Hematopoietic multipotent progenitor cell treated with erythropoietin and hydrocortisone succinate and interleukin-3 and kit ligand, for 17 days (in vitro differentiated cells): ENCODE measurements around the gene SCUBE3.

Experiments
- DNase-seq: peaks from one replicate; pipeline ENCODE4 v3.0.0-alpha.2; 2015; ENCODE audit warnings: low spot score

The SCUBE3 gene

GRCh38 chr6:35213298-35213791 lies 411 bp upstream of the SCUBE3 start:
- no peak for DNase-seq

DNA sequence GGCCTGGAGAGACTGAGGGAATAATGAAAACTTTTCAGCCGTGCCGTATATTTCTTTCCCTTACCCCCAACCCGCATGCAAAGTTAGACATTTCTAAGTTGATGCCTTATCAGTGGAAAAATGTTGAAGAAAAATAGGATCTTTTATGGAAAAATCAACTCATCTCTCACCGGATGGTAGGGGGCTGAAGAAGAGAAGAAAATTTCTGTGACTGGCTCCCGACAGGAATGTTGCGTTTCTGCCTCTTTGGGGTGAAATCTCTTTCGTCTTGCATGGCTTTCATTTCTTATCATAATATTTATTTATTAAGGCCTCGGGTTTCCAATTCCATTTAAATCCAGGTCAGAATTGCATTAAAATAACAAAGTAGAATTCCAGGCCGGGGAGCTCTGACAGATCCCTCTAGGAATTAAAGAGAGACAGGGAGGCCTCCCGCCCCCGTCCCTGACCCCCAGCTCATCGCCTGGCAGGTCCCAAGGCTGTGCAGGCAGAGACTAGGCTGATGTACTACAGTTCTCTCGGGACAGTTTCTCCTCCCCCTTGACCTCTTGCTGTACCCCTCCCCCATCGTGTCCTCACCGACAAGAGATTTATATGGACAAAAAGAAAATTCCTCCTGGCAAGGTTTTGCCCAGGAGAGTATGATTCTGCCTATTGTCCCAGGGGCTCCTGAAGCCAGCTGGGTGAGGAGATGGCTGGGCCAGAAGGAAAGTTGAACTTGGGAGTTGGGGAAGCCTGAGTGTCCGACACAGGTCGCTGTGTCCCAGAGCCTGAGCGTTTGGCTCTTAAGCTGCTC lies 1.3 kb downstream of the SCUBE3 start:
- DNase-seq: no peak

- DNase-seq: no peak
Observed at GRCh38 chr6:35215665-35216411, 2.1 kb downstream of the SCUBE3 start.

DNA sequence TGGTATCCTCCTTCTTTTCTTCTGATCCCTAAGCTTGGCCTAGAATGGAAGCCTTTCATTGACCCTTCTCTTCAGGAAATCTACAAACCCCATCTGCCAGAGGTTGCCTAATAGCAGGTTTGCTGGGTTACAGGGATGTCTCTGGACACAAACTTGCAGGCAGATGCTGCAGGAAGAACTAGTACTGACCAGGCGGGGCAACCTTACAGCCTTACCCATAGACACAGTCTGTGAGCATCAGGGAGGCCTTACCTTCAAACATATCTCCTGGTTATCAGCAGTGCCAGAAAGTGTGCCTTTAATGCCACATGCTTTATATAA lies 2.6 kb downstream of the SCUBE3 start:
- no peak for DNase-seq

DNA sequence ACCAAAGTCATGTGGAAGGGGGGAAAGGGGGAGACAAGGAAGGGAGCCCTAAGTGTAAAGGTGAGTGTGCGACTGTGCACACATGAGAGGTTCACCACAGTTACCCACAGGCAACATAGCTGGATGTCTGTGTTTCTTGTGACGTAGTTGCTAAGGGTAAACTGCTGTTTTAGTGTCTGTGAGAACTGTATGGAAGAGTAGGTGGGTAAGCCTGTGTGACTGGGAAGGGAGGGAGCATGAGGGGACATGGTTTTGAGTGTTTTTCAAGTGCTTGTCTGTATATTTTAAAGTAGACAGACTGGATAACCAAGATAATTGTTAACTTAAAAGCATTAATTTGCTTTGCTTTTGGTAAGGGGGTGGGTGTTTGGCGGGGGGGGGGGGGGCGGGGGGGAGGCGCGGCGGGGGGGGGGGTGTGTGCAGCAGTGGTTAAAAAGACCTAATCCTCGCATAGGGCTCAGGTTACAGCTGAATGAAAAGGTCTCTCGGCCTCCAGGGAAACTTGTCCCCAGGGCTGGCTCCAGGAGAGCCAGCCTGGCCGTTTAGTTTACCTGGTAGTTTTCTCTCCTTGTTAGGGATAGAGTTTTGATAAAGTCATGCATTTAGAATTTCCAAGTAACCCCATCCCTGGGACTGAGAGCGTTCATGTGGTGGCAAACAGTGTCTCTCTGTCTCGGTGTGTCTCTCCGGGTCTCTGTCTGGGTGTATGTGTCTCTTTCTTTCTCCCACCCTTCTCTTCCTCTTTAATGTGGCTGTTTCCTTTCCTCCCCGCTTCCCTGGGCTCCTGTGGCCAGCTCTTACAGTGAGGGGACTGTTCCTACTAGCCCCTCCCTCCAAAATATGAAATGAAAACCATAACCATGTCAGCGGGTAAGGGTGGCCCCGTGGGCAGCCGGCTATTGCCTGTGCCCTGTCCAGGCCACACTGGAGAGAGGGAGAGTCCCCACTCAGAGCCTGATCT lies 3.4 kb downstream of the SCUBE3 start:
- no peak for DNase-seq

DNA sequence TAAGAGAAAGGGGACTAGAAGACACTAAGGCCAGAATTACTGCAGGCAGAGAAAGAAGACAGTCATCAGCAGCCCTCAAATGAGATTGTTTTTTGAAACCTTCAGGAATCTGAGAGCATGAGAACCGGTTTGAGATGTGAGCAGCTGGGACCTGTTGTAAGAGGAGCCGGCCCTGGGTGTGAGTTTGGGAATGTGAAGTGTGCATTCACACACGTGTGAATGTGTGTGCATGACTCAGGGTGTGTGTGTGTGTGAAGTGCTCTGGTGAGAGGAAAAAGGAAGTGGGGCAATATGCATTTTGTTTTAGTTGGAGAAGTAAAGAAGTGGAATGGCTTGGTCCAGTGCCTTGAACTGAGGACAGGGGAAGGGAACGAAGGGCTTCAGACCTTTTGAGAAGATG lies 4.3 kb downstream of the SCUBE3 start:
- DNase-seq: no peak

GRCh38 chr6:35218456-35218855 lies 4.7 kb downstream of the SCUBE3 start:
- no peak for DNase-seq

DNA sequence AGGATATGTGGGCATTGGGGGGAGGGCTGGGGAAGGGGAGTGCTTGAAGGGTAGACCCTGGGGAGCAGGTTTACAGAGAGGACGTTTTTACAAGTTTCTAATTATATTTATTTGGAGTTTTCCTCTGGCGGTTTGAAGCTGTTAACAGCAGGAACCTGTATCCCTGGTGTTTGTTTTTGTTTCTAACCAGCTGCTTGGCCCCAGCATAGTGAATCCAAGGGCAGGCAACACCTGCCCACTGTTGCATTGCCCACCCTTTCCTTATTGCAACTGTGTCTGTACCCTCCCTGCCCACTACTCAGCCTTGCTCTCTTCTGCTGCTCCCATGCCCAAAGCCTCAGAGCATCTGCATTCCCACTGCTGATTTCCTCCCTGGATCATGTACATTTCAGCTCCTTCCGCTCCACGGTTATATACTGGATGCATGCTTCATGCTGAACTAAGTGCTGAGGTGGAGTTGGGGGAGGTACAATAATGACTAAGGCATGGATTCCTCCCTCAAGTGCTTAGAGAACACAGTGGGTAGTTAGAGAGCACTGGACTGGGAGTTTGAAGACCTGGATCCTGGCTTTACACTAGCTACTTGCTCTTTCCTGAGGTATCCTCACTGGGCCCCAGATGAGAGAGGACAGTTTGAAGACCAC lies 6.0 kb downstream of the SCUBE3 start:
- no peak for DNase-seq

GRCh38 chr6:35220711-35221110 lies 7.0 kb downstream of the SCUBE3 start:
- no peak for DNase-seq

- DNase-seq: no peak
Observed at GRCh38 chr6:35223396-35223795, 9.6 kb downstream of the SCUBE3 start.

GRCh38 chr6:35224720-35225119 lies 11.0 kb downstream of the SCUBE3 start:
- DNase-seq: no peak

DNA sequence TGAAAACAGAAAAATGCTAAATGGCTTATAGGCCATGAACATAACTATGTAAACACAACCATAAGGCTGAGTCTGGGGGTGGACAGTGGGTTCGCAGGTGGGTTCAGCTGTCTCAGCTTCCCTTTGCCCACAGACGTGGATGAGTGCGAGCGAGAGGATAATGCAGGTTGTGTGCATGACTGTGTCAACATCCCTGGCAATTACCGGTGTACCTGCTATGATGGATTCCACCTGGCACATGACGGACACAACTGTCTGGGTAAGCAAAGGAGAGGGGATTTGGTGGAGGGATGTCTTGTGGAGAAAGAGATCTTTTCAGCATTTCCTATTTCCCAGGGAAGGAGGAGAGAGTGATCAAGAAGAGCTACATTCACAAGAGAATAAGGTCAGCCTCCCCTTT lies 14.7 kb downstream of the SCUBE3 start:
- DNase-seq: no peak

DNA sequence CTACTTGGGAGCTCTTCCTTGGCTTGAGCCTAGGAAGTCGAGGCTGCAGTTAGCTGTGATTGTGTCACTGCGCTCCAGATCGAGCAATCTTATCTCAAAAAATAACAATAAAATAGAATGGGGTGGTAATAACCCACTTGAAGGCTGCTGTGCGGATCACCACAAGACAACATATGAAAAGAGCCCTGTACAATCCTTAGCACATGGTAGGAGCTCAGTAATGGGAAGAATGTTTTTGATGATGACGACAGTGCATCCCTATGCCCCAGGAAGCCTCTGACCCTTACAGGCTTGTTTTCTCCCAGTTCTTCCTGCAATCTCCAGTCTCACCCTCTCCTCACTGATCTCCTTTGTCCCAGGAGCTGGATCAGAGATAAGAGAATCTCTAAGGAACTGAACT lies 15.5 kb downstream of the SCUBE3 start:
- DNase-seq: no peak

DNA sequence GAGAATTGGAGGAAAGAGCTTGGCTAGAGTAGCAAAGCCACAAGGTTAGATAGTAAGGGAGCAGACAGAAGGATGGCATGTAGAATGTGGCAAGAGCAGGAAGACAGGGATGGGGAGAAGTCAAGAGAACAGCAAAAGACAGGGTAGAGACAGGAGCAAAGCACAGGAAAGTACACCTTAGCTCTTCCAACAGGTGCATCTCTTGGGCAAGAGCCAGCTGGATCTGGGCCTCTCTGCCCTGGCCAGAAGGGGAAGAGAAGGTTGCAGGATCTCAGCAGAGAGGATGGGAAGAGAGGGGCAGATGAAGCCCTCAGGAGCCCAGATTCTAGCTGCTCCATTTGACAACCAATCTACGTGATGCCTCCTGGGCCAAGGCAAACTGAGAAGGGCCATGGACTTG lies 16.7 kb downstream of the SCUBE3 start:
- no peak for DNase-seq

- no peak for DNase-seq
Observed at GRCh38 chr6:35230950-35231349, 17.2 kb downstream of the SCUBE3 start.

GRCh38 chr6:35231563-35231962 lies 17.8 kb downstream of the SCUBE3 start:
- DNase-seq: no peak

DNA sequence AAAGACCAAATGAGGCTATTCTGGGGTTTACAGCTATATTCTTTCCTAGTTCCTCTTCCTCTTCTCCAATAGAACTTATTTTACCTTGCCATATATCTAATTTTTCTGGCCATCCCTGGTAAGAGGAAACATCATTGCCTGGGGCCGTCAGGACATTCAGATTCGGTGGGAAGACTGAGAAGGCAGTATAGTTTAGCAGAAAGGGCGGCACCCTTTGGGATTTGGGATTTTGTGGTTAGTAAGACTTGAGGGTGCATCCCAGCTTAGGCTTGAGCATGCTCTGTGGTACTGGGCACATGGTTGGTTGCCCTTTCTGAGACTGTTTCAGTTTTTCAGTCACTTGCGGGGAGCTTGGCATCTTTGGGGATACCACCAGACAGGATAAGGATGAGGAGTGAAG lies 21.1 kb downstream of the SCUBE3 start:
- DNase-seq: no peak

DNA sequence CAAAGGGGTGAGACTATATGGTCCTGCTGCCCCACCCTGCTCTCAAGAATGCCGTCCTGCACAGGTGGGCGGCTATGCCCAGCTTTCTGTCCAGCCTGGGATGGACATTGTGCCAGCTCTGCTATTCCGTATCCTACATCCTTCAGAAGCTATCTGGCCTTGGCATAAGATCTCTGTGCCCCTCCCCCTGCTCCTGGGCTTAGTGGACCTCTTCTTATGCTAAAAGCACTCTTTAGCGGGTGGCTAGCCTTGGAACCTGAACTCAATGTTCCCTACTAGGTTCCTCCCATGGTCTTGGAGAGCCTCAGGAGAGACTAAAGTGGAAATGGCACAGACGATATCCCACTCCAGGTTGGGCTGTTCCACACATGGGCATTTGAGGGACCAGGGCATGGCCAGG lies 22.5 kb downstream of the SCUBE3 start:
- DNase-seq: no peak

- DNase-seq: no peak
Observed at GRCh38 chr6:35237476-35237875, 23.7 kb downstream of the SCUBE3 start.

GRCh38 chr6:35238843-35239289 lies 25.1 kb downstream of the SCUBE3 start:
- no peak for DNase-seq

DNA sequence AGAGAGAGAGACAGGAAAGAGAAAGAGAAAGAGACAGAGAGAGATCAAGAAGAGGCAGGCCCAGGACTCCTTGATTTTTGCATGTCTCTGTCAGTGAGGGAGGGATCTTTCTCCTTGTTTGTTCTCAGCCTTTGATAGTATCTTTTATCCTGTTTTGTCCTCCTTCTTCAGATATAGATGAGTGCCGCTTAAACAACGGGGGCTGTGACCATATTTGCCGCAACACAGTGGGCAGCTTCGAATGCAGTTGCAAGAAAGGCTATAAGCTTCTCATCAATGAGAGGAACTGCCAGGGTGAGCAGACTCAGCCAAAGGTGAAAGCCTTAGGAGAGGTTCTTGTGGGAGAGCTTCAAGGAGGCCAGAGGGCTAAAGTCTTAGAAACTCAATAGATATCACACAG lies 25.8 kb downstream of the SCUBE3 start:
- no peak for DNase-seq
